Measurements from ENCODE around the gene SRSF1. TPM values are rescaled to one million over a fixed set of nuclear protein-coding genes. Genes with fewer than 3 reads are reported as not detected.

Gene SRSF1
- total and polyA plus RNA-seq, 12 donors = 70.3 to 130 (median 90.6) TPM

GRCh38 chr17:57993471-57994365, 13.3 kb downstream of the SRSF1 start:
- Histone ChIP-seq H3K27me3 (no peaks in the 10 kb centered on the region), H3K9me3 (no peaks in the 10 kb centered on the region), H3K27ac (peak overlapping the region in 7 of 10 donors; percentile 13 to 59 (median 42)), H3K36me3 (peaks cover 0 to 26% (median 5%) of the 10 kb centered on the region in 9 donors), H3K4me3 (no peak overlapping the region), H3K4me1 (peaks cover 9 to 65% (median 48%) of the 10 kb centered on the region in 9 donors)
- intact Hi-C loops (cut with DNase I) = loop anchor here in 8 of 10 donors (2.0 to 10.0 kb wide), 7 partner anchors 101 to 879 kb away; no protein-coding TSS in a partner anchor
- no peak for ATAC-seq
- 38 to 60% methylated on average over 3 of the region's 3 CpGs for WGBS, 2 donors
- no peak for DNase-seq
- TF ChIP-seq CTCF (IDR thresholded peaks at IDR 0.05) = no peak

GRCh38 chr17:57991537-57991936, 15.5 kb downstream of the SRSF1 start:
- H3K9me3 ChIP-seq = no peaks in the 10 kb centered on the region
- H3K4me1 ChIP-seq = peaks cover 11 to 70% (median 50%) of the 10 kb centered on the region in 9 donors
- peak overlapping the region in 4 of 10 donors; percentile 2 to 99 (median 46) for H3K27ac ChIP-seq
- H3K36me3 ChIP-seq = peaks cover 0 to 4% (median 0%) of the 10 kb centered on the region in 9 donors
- no peaks in the 10 kb centered on the region for H3K27me3 ChIP-seq
- intact Hi-C loops (cut with DNase I) = loop anchor here in 4 of 10 donors (5.0 to 10.0 kb wide), 4 partner anchors 119 to 877 kb away; no protein-coding TSS in a partner anchor
- ATAC-seq = no peak
- DNase-seq = no peak
- TF ChIP-seq CTCF (IDR thresholded peaks at IDR 0.05) = no peak
- H3K4me3 ChIP-seq = no peak overlapping the region

GRCh38 chr17:57990037-57990436, 17.0 kb downstream of the SRSF1 start:
- no peak for DNase-seq
- H3K4me3 ChIP-seq = no peak overlapping the region
- no peak for ATAC-seq
- H3K36me3 ChIP-seq = peaks cover 0 to 3% (median 0%) of the 10 kb centered on the region in 9 donors
- intact Hi-C loops (cut with DNase I) = loop anchor here in 4 of 10 donors (5.0 to 10.0 kb wide), 4 partner anchors 118 to 875 kb away; no protein-coding TSS in a partner anchor
- no peaks in the 10 kb centered on the region for H3K27me3 ChIP-seq
- no peak for TF ChIP-seq CTCF (IDR thresholded peaks at IDR 0.05)
- peaks cover 11 to 80% (median 59%) of the 10 kb centered on the region in 9 donors for H3K4me1 ChIP-seq
- 67 to 79% methylated on average over 2 of the region's 2 CpGs for WGBS, 2 donors
- H3K9me3 ChIP-seq = no peaks in the 10 kb centered on the region
- H3K27ac ChIP-seq = peak overlapping the region in 9 of 10 donors; percentile 95 to 99 (median 98)
